ENCODE results near the gene GMDS. TPM values are rescaled to one million over a fixed set of nuclear protein-coding genes. Genes with fewer than 3 reads are reported as not detected.

GMDS gene
- total and polyA plus RNA-seq, 11 donors: 4.5 to 10.7 (median 7.0) TPM

DNA sequence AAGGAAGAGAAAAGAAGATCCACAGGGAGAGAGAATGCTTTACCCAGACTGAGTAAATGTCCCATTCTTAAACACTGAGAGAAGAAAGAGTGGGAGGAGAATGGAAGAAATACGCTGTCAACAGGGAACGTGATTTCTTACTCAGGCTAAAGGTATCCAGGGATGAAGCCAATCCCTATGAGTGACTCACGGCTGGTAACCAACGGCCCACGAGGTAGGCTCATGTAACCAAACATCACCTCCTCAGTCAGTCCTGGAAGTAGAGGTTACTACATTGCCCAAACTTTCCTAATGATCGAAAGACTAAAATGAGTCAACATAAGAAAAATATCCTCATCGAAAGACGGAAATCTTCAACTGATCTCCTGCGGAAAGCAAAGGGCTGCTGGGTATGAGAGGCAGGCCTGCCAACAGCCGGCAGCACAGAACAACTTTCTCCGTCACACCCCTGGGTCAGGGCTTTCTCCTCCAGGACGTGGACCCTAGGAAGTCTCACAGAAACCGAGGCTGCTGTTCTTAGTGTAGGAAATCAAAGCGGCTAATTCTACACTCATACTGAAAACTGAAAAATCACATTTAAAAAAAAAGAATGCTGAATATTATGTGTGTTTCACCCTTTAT, 292.6 kb downstream of the GMDS start:
- ATAC-seq (no peak), DNase-seq (no peak)
- TF ChIP-seq, protein P1, sequence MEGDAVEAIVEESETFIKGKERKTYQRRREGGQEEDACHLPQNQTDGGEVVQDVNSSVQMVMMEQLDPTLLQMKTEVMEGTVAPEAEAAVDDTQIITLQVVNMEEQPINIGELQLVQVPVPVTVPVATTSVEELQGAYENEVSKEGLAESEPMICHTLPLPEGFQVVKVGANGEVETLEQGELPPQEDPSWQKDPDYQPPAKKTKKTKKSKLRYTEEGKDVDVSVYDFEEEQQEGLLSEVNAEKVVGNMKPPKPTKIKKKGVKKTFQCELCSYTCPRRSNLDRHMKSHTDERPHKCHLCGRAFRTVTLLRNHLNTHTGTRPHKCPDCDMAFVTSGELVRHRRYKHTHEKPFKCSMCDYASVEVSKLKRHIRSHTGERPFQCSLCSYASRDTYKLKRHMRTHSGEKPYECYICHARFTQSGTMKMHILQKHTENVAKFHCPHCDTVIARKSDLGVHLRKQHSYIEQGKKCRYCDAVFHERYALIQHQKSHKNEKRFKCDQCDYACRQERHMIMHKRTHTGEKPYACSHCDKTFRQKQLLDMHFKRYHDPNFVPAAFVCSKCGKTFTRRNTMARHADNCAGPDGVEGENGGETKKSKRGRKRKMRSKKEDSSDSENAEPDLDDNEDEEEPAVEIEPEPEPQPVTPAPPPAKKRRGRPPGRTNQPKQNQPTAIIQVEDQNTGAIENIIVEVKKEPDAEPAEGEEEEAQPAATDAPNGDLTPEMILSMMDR (IDR thresholded peaks at IDR 0.05): no peak
- no peak for TF ChIP-seq POLR2A (IDR thresholded peaks at IDR 0.05)
- WGBS, 4 donors: 89 to 94% (median 93%) methylated on average over 14 of the region's 14 CpGs
- intact Hi-C loops (cut with DNase I): no loop called here
- H3K27ac ChIP-seq: no peak overlapping the region
- no peaks in the 10 kb centered on the region for H3K27me3 ChIP-seq
- H3K36me3 ChIP-seq: no peaks in the 10 kb centered on the region
- H3K4me3 ChIP-seq: no peak overlapping the region
- no peaks in the 10 kb centered on the region for H3K4me1 ChIP-seq
- H3K9me3 ChIP-seq: no peaks in the 10 kb centered on the region

DNA sequence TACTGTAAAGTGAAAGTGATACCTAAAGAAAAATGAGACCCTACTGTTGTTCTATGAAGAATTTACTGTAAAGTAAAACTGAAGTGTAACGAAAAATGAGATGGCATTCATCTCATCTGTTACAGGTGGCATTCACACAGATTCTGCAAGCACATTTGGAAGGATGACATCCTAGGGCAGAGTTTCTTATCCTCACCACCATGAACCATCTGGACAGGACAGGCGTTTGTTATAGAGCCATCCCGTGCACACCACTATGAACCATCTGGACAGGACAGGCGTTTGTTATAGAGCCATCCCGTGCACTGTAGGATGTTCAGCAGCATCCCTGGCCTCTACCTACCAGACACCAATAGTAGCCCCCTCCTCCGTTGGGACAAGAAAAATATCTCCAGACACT, 294.8 kb downstream of the GMDS start:
- Histone ChIP-seq H3K27me3 (no peaks in the 10 kb centered on the region), H3K4me3 (no peak overlapping the region), H3K9me3 (no peaks in the 10 kb centered on the region), H3K4me1 (no peaks in the 10 kb centered on the region), H3K27ac (no peak overlapping the region), H3K36me3 (no peaks in the 10 kb centered on the region)
- DNase-seq: no peak
- intact Hi-C loops (cut with DNase I): no loop called here
- WGBS, 4 donors: 86 to 97% (median 90%) methylated on average over 6 of the region's 6 CpGs
- no peak for ATAC-seq
- TF ChIP-seq, protein P1 (IDR thresholded peaks at IDR 0.05): no peak
- TF ChIP-seq POLR2A (IDR thresholded peaks at IDR 0.05): no peak

DNA sequence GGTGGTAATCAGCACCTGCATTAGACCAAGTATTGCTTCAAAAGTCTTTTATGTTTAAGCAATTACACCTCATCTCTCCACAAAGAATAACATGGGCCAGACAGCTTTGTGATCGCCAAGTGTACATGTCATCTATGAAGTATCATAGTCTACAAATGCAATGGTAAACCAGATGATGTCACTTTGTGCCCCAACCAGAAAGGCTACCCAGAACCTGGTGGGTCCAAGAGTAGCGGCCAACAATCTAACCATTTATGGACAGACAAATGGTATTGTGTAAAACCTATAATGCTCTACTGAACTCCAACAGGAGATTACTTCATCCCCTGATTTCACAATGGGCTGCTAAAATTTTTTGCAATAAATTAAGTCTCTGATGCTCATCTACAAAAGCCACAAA, 295.9 kb downstream of the GMDS start:
- no peak for ATAC-seq
- H3K4me1 ChIP-seq: no peaks in the 10 kb centered on the region
- no peak for DNase-seq
- 94 to 97% (median 95%) methylated on average over 2 of the region's 2 CpGs for WGBS, 4 donors
- intact Hi-C loops (cut with DNase I): no loop called here
- H3K27ac ChIP-seq: no peak overlapping the region
- H3K36me3 ChIP-seq: no peaks in the 10 kb centered on the region
- H3K4me3 ChIP-seq: no peak overlapping the region
- TF ChIP-seq, protein P1 (IDR thresholded peaks at IDR 0.05): no peak
- TF ChIP-seq POLR2A (IDR thresholded peaks at IDR 0.05): no peak
- no peaks in the 10 kb centered on the region for H3K27me3 ChIP-seq
- no peaks in the 10 kb centered on the region for H3K9me3 ChIP-seq

- intact Hi-C loops (cut with DNase I): no loop called here
- ATAC-seq (no peak), DNase-seq (no peak)
- Histone ChIP-seq H3K27me3 (no peaks in the 10 kb centered on the region), H3K4me3 (no peak overlapping the region), H3K4me1 (no peaks in the 10 kb centered on the region), H3K27ac (no peak overlapping the region), H3K9me3 (no peaks in the 10 kb centered on the region), H3K36me3 (no peaks in the 10 kb centered on the region)
- TF ChIP-seq POLR2A (IDR thresholded peaks at IDR 0.05): no peak
- TF ChIP-seq, protein P1 (IDR thresholded peaks at IDR 0.05): no peak
- 95 to 99% (median 97%) methylated on average over 4 of the region's 4 CpGs for WGBS, 4 donors
Measured at GRCh38 chr6:1947922-1948321, 297.5 kb downstream of the GMDS start.

Data from heart left ventricle (tissue), 16 donors.